Measurements from ENCODE around the gene NEK6. TPM values are rescaled to one million over a fixed set of nuclear protein-coding genes. Genes with fewer than 3 reads are reported as not detected.

Gene NEK6
- total RNA-seq (2014; rRNA removed; shearing (Covaris generic)) = 17.1 and 17.6 TPM in 2 replicates

GRCh38 chr9:124257844-124258606, at the start of gene NEK6:
Gene NEK6 (plus strand): TSS chr9:124257949. CDS start chr9:124301965, 44,016 bp downstream.
- no peaks in the 10 kb centered on the region for H3K27me3 ChIP-seq (ENCODE audit: control insufficient read depth, insufficient read depth, low read length)
- DNase-seq = peak; percentile 89
- H3K36me3 ChIP-seq (replicated peaks; ENCODE audit: control insufficient read depth, insufficient read depth, low read length) = no peaks in the 10 kb centered on the region
- H3K4me3 ChIP-seq (ENCODE audit: insufficient read depth, low read depth, low read length) = peak within 1 kb of the TSS; percentile 75

- no peak overlapping the region for H3K4me3 ChIP-seq (ENCODE audit: insufficient read depth, low read depth, low read length)
- no peaks in the 10 kb centered on the region; the same call in 1 of the 2 replicates for H3K27me3 ChIP-seq (ENCODE audit: control insufficient read depth, insufficient read depth, low read length)
- no peak for DNase-seq
- H3K36me3 ChIP-seq (replicated peaks; ENCODE audit: control insufficient read depth, insufficient read depth, low read length) = no peaks in the 10 kb centered on the region
Observed at GRCh38 chr9:124208571-124208970, 49.2 kb upstream of the NEK6 start.

GRCh38 chr9:124209279-124209678, 48.5 kb upstream of the NEK6 start:
- H3K4me3 ChIP-seq (ENCODE audit: insufficient read depth, low read depth, low read length) = no peak overlapping the region
- DNase-seq = peak; percentile 86
- H3K36me3 ChIP-seq (replicated peaks; ENCODE audit: control insufficient read depth, insufficient read depth, low read length) = no peaks in the 10 kb centered on the region
- no peaks in the 10 kb centered on the region; the same call in 1 of the 2 replicates for H3K27me3 ChIP-seq (ENCODE audit: control insufficient read depth, insufficient read depth, low read length)

GRCh38 chr9:124209774-124210173, 48.0 kb upstream of the NEK6 start:
- no peak for DNase-seq
- H3K4me3 ChIP-seq (ENCODE audit: insufficient read depth, low read depth, low read length) = no peak overlapping the region
- H3K36me3 ChIP-seq (replicated peaks; ENCODE audit: control insufficient read depth, insufficient read depth, low read length) = no peaks in the 10 kb centered on the region
- H3K27me3 ChIP-seq (ENCODE audit: control insufficient read depth, insufficient read depth, low read length) = no peaks in the 10 kb centered on the region; the same call in 1 of the 2 replicates

GRCh38 chr9:124210697-124211096, 47.1 kb upstream of the NEK6 start:
- H3K27me3 ChIP-seq (ENCODE audit: control insufficient read depth, insufficient read depth, low read length) = no peaks in the 10 kb centered on the region
- no peak for DNase-seq
- H3K36me3 ChIP-seq (replicated peaks; ENCODE audit: control insufficient read depth, insufficient read depth, low read length) = no peaks in the 10 kb centered on the region
- no peak overlapping the region for H3K4me3 ChIP-seq (ENCODE audit: insufficient read depth, low read depth, low read length)

GRCh38 chr9:124212381-124213050, 45.2 kb upstream of the NEK6 start:
- H3K27me3 ChIP-seq (ENCODE audit: control insufficient read depth, insufficient read depth, low read length) = no peaks in the 10 kb centered on the region
- H3K4me3 ChIP-seq (ENCODE audit: insufficient read depth, low read depth, low read length) = no peak overlapping the region
- DNase-seq = peak; percentile 31
- H3K36me3 ChIP-seq (replicated peaks; ENCODE audit: control insufficient read depth, insufficient read depth, low read length) = no peaks in the 10 kb centered on the region

GRCh38 chr9:124213396-124213795, 44.4 kb upstream of the NEK6 start:
- no peak for DNase-seq
- Histone ChIP-seq H3K27me3 (ENCODE audit: control insufficient read depth, insufficient read depth, low read length) (no peaks in the 10 kb centered on the region), H3K36me3 (replicated peaks; ENCODE audit: control insufficient read depth, insufficient read depth, low read length) (no peaks in the 10 kb centered on the region), H3K4me3 (ENCODE audit: insufficient read depth, low read depth, low read length) (no peak overlapping the region)

- Histone ChIP-seq H3K36me3 (replicated peaks; ENCODE audit: control insufficient read depth, insufficient read depth, low read length) (no peaks in the 10 kb centered on the region), H3K4me3 (ENCODE audit: insufficient read depth, low read depth, low read length) (no peak overlapping the region), H3K27me3 (ENCODE audit: control insufficient read depth, insufficient read depth, low read length) (no peaks in the 10 kb centered on the region)
- DNase-seq = no peak
Observed at GRCh38 chr9:124214116-124214515, 43.6 kb upstream of the NEK6 start.

- H3K36me3 ChIP-seq (replicated peaks; ENCODE audit: control insufficient read depth, insufficient read depth, low read length) = no peaks in the 10 kb centered on the region
- no peaks in the 10 kb centered on the region for H3K27me3 ChIP-seq (ENCODE audit: control insufficient read depth, insufficient read depth, low read length)
- no peak overlapping the region for H3K4me3 ChIP-seq (ENCODE audit: insufficient read depth, low read depth, low read length)
- DNase-seq = peak; percentile 32
Observed at GRCh38 chr9:124214596-124215367, 43.0 kb upstream of the NEK6 start.

GRCh38 chr9:124215368-124215910, 42.3 kb upstream of the NEK6 start:
- no peak overlapping the region for H3K4me3 ChIP-seq (ENCODE audit: insufficient read depth, low read depth, low read length)

GRCh38 chr9:124215956-124216355, 41.8 kb upstream of the NEK6 start:
- no peak overlapping the region for H3K4me3 ChIP-seq (ENCODE audit: insufficient read depth, low read depth, low read length)
- DNase-seq = no peak
- H3K36me3 ChIP-seq (replicated peaks; ENCODE audit: control insufficient read depth, insufficient read depth, low read length) = no peaks in the 10 kb centered on the region
- no peaks in the 10 kb centered on the region for H3K27me3 ChIP-seq (ENCODE audit: control insufficient read depth, insufficient read depth, low read length)

More at GRCh38 chr9:124215368-124215910, 42.3 kb upstream of the NEK6 start:
- Histone ChIP-seq H3K36me3 (replicated peaks; ENCODE audit: control insufficient read depth, insufficient read depth, low read length) (no peaks in the 10 kb centered on the region), H3K27me3 (ENCODE audit: control insufficient read depth, insufficient read depth, low read length) (no peaks in the 10 kb centered on the region)
- DNase-seq = no peak

GRCh38 chr9:124216474-124217176, 41.1 kb upstream of the NEK6 start:
- Histone ChIP-seq H3K27me3 (ENCODE audit: control insufficient read depth, insufficient read depth, low read length) (no peaks in the 10 kb centered on the region), H3K36me3 (replicated peaks; ENCODE audit: control insufficient read depth, insufficient read depth, low read length) (no peaks in the 10 kb centered on the region), H3K4me3 (ENCODE audit: insufficient read depth, low read depth, low read length) (no peak overlapping the region)
- DNase-seq = no peak

GRCh38 chr9:124217836-124218437, 39.8 kb upstream of the NEK6 start:
- no peaks in the 10 kb centered on the region for H3K36me3 ChIP-seq (replicated peaks; ENCODE audit: control insufficient read depth, insufficient read depth, low read length)
- no peak for DNase-seq

More at GRCh38 chr9:124217836-124218437, 39.8 kb upstream of the NEK6 start:
- H3K4me3 ChIP-seq (ENCODE audit: insufficient read depth, low read depth, low read length) = no peak overlapping the region
- H3K27me3 ChIP-seq (ENCODE audit: control insufficient read depth, insufficient read depth, low read length) = no peaks in the 10 kb centered on the region

Measured in H7 (cell line).